ENCODE measurements around the gene RNF141. TPM values are rescaled to one million over a fixed set of nuclear protein-coding genes. Genes with fewer than 3 reads are reported as not detected.

The RNF141 gene
- total and polyA plus RNA-seq, 2 donors (not counting 3 experiments of a cell fraction or from before 2014, with no cell fraction given): 9.4 to 32.4 TPM

DNA sequence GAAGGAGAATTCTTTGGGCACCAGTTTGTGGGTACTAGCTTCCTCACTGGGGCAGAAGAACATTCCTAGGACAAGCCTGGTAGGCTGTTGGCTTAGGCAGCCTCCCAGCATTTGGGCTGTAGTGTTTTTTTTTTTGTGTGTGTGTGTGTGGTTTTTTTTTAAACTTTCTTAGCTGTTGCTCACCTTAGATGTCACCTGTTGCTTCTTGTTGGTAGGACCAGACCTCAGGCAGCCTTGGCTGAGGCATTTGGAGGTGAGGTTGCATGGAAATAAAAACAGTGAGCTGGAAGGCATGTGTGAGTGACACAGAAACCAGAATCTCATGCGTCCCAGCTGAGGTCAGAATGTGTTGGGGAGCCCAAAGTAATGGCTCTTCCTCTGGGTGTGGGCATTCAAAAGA is 64.6 kb downstream of the RNF141 start:
- Histone ChIP-seq H3K79me2 (ENCODE audit: control insufficient read depth, insufficient read depth, low read length) (no peaks in the 10 kb centered on the region), H3K4me2 (ENCODE audit: insufficient read depth, low read length) (no peak overlapping the region), H3K4me1 (ENCODE audit: control insufficient read depth, extremely low read depth, insufficient read depth, low read length) (no peaks in the 10 kb centered on the region), H4K20me1 (replicated peaks; ENCODE audit: control insufficient read depth, extremely low read depth, insufficient read depth, low read length) (no peaks in the 10 kb centered on the region), H3K36me3 (ENCODE audit: control insufficient read depth in 2 of 2, extremely low read depth in 1 of 2, insufficient read depth in 2 of 2, low read length in 2 of 2) (no peaks in the 10 kb centered on the region), H2AFZ (ENCODE audit: low read depth, low read length) (no peak overlapping the region), H3K9me1 (replicated peaks; ENCODE audit: control insufficient read depth, extremely low read depth, insufficient read depth, low read length) (no peaks in the 10 kb centered on the region), H3K27ac (ENCODE audit: insufficient read depth, low read depth, low read length) (no peak overlapping the region), H3K27me3 (ENCODE audit: control insufficient read depth in 2 of 2, insufficient read depth in 2 of 2, low read length in 2 of 2) (no peaks in the 10 kb centered on the region), H3K9me3 (replicated peaks; ENCODE audit: control insufficient read depth, insufficient read depth, low read length) (no peaks in the 10 kb centered on the region), H3K9ac (replicated peaks; ENCODE audit: extremely low read depth, insufficient read depth, low read length) (no peak overlapping the region), H3K4me3 (replicated peaks in 1 of 3; ENCODE audit: insufficient read depth in 1 of 3, low read depth in 1 of 3, low read length in 3 of 3) (no peak overlapping the region)
- ChIA-PET POLR2A (no interaction called here), CTCF (interaction anchor here (0.8 to 1.0 kb wide), 3 partner anchors 38 to 188 kb away, joined by 3 to 4 read pairs (median 3); partner anchors contain the start of gene RNF141)
- DNase-seq (ENCODE audit: low read depth, low spot score) (no peak), FAIRE-seq (no peak)
- BruUV-seq (replicated peaks): no TSS peak
- dilution Hi-C loops (cut with MboI; ENCODE audit: extremely low pct_ligation_motif_present, low sequenced_read_pairs) (no loop called here), intact Hi-C loops (cut with micrococcal nuclease) (no loop called here)
- TF ChIP-seq POLR2AphosphoS5 (IDR thresholded peaks at IDR 0.05; ENCODE audit: insufficient read depth, low read depth, low read length) (no peak), MYC (IDR thresholded peaks at IDR 0.05; ENCODE audit: low read depth, low read length) (no peak), POLR2A (IDR thresholded peaks at IDR 0.05; ENCODE audit: low read depth, low read length) (no peak), JUN (IDR thresholded peaks at IDR 0.05; ENCODE audit: borderline replicate concordance, insufficient read depth, insufficient read length, low read depth) (no peak), MAX (IDR thresholded peaks at IDR 0.05; ENCODE audit: insufficient read depth, insufficient read length) (no peak), FOS (IDR thresholded peaks at IDR 0.05; ENCODE audit: borderline replicate concordance, insufficient read depth, low read length) (no peak), GATA2 (IDR thresholded peaks at IDR 0.05; ENCODE audit: insufficient read depth, insufficient read length, low read depth, low read length) (no peak), CTCF (IDR thresholded peaks at IDR 0.05; ENCODE audit: extremely low read depth in 1 of 2, insufficient read depth in 1 of 2, low read depth in 1 of 2, low read length in 2 of 2) (no peak), EZH2 (IDR thresholded peaks at IDR 0.05; ENCODE audit: borderline replicate concordance, low read depth, low read length, severe bottlenecking) (no peak)
